OCI-LY3 (cell line): Measurements from ENCODE around the gene ZNF385C.

Source experiments
- H2AFZ ChIP-seq: fragments of 200-600, 300-600 bp; shearing (Covaris generic); 2 replicates; pipeline ENCODE4 v1.6.0; 2014; ENCODE audit warnings: antibody characterized with exemption, low read depth, low read length
- H3K27ac ChIP-seq: fragments of 200-600, 300-600 bp; sonication (generic); 2 replicates; pipeline ENCODE4 v1.5.1; 2014; ENCODE audit warnings: mild to moderate bottlenecking, low read length, moderate library complexity, mixed read lengths
- H3K27me3 ChIP-seq: fragments of 200-600, 300-600 bp; sonication (generic); 2 replicates; pipeline ENCODE4 v1.6.1; 2014; ENCODE audit warnings: low read depth, low read length, mixed read lengths
- H3K36me3 ChIP-seq: fragments of 200-600, 300-600 bp; sonication (generic); replicated peaks from 2 replicates; pipeline ENCODE3; 2014; ENCODE audit warnings: low read depth, low read length, mixed read lengths
- H3K4me1 ChIP-seq: fragments of 300-600, 200-600 bp; sonication (generic); 2 replicates; pipeline ENCODE4 v1.6.1; 2014; ENCODE audit warnings: low read length, mixed read lengths
- H3K4me2 ChIP-seq: fragments of 200-600, 300-600 bp; sonication (generic); 2 replicates; pipeline ENCODE4 v1.6.1; 2014; ENCODE audit warnings: low read length, mixed read lengths
- H3K4me3 ChIP-seq: fragments of 300-600, 200-600 bp; sonication (generic); 2 replicates; pipeline ENCODE4 v1.5.1; 2014; ENCODE audit warnings: antibody characterized with exemption, mild to moderate bottlenecking, low read length, moderate library complexity
- H3K79me2 ChIP-seq: fragments of 300-600, 200-600 bp; shearing (Covaris generic); 2 replicates; pipeline ENCODE4 v1.6.1; 2014; ENCODE audit warnings: mild to moderate bottlenecking, low read length, mixed read lengths
- H3K9ac ChIP-seq: fragments of 300-600, 200-600 bp; shearing (Covaris generic); 2 replicates; pipeline ENCODE4 v1.6.0; 2014; ENCODE audit warnings: mild to moderate bottlenecking, low read length, moderate library complexity
- H3K9me3 ChIP-seq: fragments of 200-600, 300-600 bp; shearing (Covaris generic); 2 replicates; pipeline ENCODE4 v1.6.1; 2014; ENCODE audit warnings: low read length, mixed read lengths; ENCODE audit not compliant: insufficient read depth
- H4K20me1 ChIP-seq: fragments of 200-600, 300-600 bp; sonication (generic); 2 replicates; pipeline ENCODE4 v1.6.1; 2016; ENCODE audit warnings: low read length, mixed read lengths; ENCODE audit not compliant: insufficient read depth
- CTCF ChIP-seq: fragments of 200-600, 300-600 bp; sonication (generic); IDR thresholded peaks from 2 replicates; pipeline ENCODE4 v1.5.1; 2014; ENCODE audit warnings: antibody characterized with exemption, low read length, low read depth
- EZH2phosphoT487 ChIP-seq: fragments of 200-600 bp; shearing (Covaris generic); IDR thresholded peaks from 2 replicates; pipeline ENCODE4 v1.6.1; 2018; ENCODE audit warnings: antibody characterized with exemption, mixed run types, low read depth

ZNF385C gene

GRCh38 chr17:42096360-42097111 lies 1.7 kb downstream of the ZNF385C start:
- Histone ChIP-seq H3K9ac (peak overlapping the region; percentile 100), H2AFZ (no peak overlapping the region), H3K27me3 (no peaks in the 10 kb centered on the region), H3K36me3 (peaks cover 30% of the 10 kb centered on the region), H3K4me2 (peak overlapping the region; percentile 97), H3K27ac (peak overlapping the region; percentile 97), H3K79me2 (peaks cover 67% of the 10 kb centered on the region), H4K20me1 (peaks cover 50% of the 10 kb centered on the region), H3K4me3 (peak overlapping the region; percentile 97), H3K4me1 (peaks cover 43% of the 10 kb centered on the region), H3K9me3 (no peaks in the 10 kb centered on the region)
- TF ChIP-seq CTCF: peak; percentile 39
- no peak for TF ChIP-seq EZH2phosphoT487

GRCh38 chr17:42094375-42095069 lies 3.8 kb downstream of the ZNF385C start:
- Histone ChIP-seq H2AFZ (no peak overlapping the region), H3K9ac (no peak overlapping the region), H3K4me3 (no peak overlapping the region), H3K79me2 (peaks cover 87% of the 10 kb centered on the region), H3K4me2 (peak overlapping the region; percentile 97), H3K4me1 (peaks cover 37% of the 10 kb centered on the region), H4K20me1 (peaks cover 66% of the 10 kb centered on the region), H3K36me3 (peaks cover 33% of the 10 kb centered on the region), H3K27ac (no peak overlapping the region), H3K9me3 (no peaks in the 10 kb centered on the region), H3K27me3 (no peaks in the 10 kb centered on the region)
- TF ChIP-seq CTCF (no peak), EZH2phosphoT487 (no peak)

- Histone ChIP-seq H3K36me3 (peaks cover 39% of the 10 kb centered on the region), H3K4me2 (no peak overlapping the region), H3K27ac (no peak overlapping the region), H3K79me2 (peaks cover 100% of the 10 kb centered on the region), H4K20me1 (peaks cover 80% of the 10 kb centered on the region), H2AFZ (no peak overlapping the region), H3K9me3 (no peaks in the 10 kb centered on the region), H3K9ac (no peak overlapping the region), H3K4me1 (peaks cover 26% of the 10 kb centered on the region), H3K4me3 (no peak overlapping the region), H3K27me3 (no peaks in the 10 kb centered on the region)
- no peak for TF ChIP-seq CTCF
- TF ChIP-seq EZH2phosphoT487: no peak
Measured at GRCh38 chr17:42092939-42093338, 5.3 kb downstream of the ZNF385C start.

GRCh38 chr17:42090964-42091790 lies 7.1 kb downstream of the ZNF385C start:
- Histone ChIP-seq H3K27me3 (no peaks in the 10 kb centered on the region), H3K9me3 (no peaks in the 10 kb centered on the region), H2AFZ (no peak overlapping the region), H4K20me1 (peaks cover 87% of the 10 kb centered on the region), H3K36me3 (peaks cover 33% of the 10 kb centered on the region), H3K79me2 (peaks cover 100% of the 10 kb centered on the region), H3K9ac (no peak overlapping the region), H3K4me3 (no peak overlapping the region), H3K27ac (no peak overlapping the region), H3K4me2 (no peak overlapping the region), H3K4me1 (peaks cover 21% of the 10 kb centered on the region)
- no peak for TF ChIP-seq CTCF
- no peak for TF ChIP-seq EZH2phosphoT487
